HFFc6 (cell line): Measurements from ENCODE around the gene IL32. TPM values are rescaled to one million over a fixed set of nuclear protein-coding genes. Genes with fewer than 3 reads are reported as not detected.

Experiments
- DNase-seq: peaks from one replicate; pipeline ENCODE4 v3.0.0-alpha.2; 2018
- H3K27ac Mint-ChIP-seq: 2 replicates; pipeline ENCODE4 v1.8.0; 2020; ENCODE audit warnings: mild to moderate bottlenecking, mixed read lengths
- H3K27me3 Mint-ChIP-seq: 2 replicates; pipeline ENCODE4 v1.8.0; 2021; ENCODE audit warnings: mild to moderate bottlenecking, moderate library complexity, mixed read lengths; ENCODE audit not compliant: insufficient read depth
- H3K36me3 Mint-ChIP-seq: 2 replicates; pipeline ENCODE4 v1.8.0; 2021; ENCODE audit warnings: low read depth, mixed read lengths
- H3K4me1 Mint-ChIP-seq: 2 replicates; pipeline ENCODE4 v1.8.0; 2020; ENCODE audit warnings: low read depth, mixed read lengths
- H3K4me3 Mint-ChIP-seq: 2 replicates; pipeline ENCODE4 v1.8.0; 2020; ENCODE audit warnings: mild to moderate bottlenecking, moderate library complexity, mixed read lengths
- H3K9me3 Mint-ChIP-seq: 2 replicates; pipeline ENCODE4 v1.8.0; 2020; ENCODE audit warnings: mild to moderate bottlenecking, mixed read lengths
- CTCF ChIP-seq: fragments of 200-600 bp; sonication (generic); IDR thresholded peaks from 2 replicates; pipeline ENCODE4 v1.5.0; 2021; ENCODE audit warnings: antibody characterized with exemption, mild to moderate bottlenecking
- total RNA-seq, 6 experiments: library from RNA; stranded (reverse); fragmentation: NEBNext Ultra II Directional; extraction: Animal tissue kit (Norgen Biotek cat#: 25700); gene quantifications; 2 replicates in 1 of 6; 3 replicates in 5 of 6; pipeline ENCODE4 v1.2.3, GENCODE V29; 2021

IL32 gene
- total RNA-seq, 6 experiments from 2014 or later = 1.00 to 2.3 (median 1.7) TPM

GRCh38 chr16:3112058-3112880 lies 46.8 kb downstream of the IL32 start, which contains the start of gene ZNF205:
Gene ZNF205, plus strand, starts transcription at chr16:3112586. Its CDS starts 845 bp downstream, at chr16:3113431.
- peak; percentile 54 for DNase-seq
- H3K4me3 Mint-ChIP-seq = peak within 1 kb of the TSS; percentile 85
- no peaks in the 10 kb centered on the region for H3K9me3 Mint-ChIP-seq
- H3K27ac Mint-ChIP-seq = peak within 1 kb of the TSS; percentile 49
- H3K4me1 Mint-ChIP-seq = peaks cover 30% of the 10 kb centered on the region
- no peaks in the 10 kb centered on the region for H3K36me3 Mint-ChIP-seq
- TF ChIP-seq CTCF = no peak
- no peaks in the 10 kb centered on the region for H3K27me3 Mint-ChIP-seq

GRCh38 chr16:3112881-3113574 lies 47.6 kb downstream of the IL32 start:
- H3K9me3 Mint-ChIP-seq = no peaks in the 10 kb centered on the region
- no peaks in the 10 kb centered on the region for H3K27me3 Mint-ChIP-seq
- peak overlapping the region; percentile 85 for H3K4me3 Mint-ChIP-seq
- H3K27ac Mint-ChIP-seq = peak overlapping the region; percentile 49
- no peak for DNase-seq
- H3K4me1 Mint-ChIP-seq = peaks cover 27% of the 10 kb centered on the region
- H3K36me3 Mint-ChIP-seq = no peaks in the 10 kb centered on the region
- TF ChIP-seq CTCF = no peak

GRCh38 chr16:3113765-3114479 lies 48.5 kb downstream of the IL32 start:
- no peaks in the 10 kb centered on the region for H3K36me3 Mint-ChIP-seq
- no peak for TF ChIP-seq CTCF
- no peaks in the 10 kb centered on the region for H3K9me3 Mint-ChIP-seq
- no peak overlapping the region; the same call in 1 of the 2 replicates for H3K27ac Mint-ChIP-seq
- DNase-seq = peak; percentile 22
- H3K4me1 Mint-ChIP-seq = peaks cover 27% of the 10 kb centered on the region
- H3K4me3 Mint-ChIP-seq = peak overlapping the region; percentile 85
- no peaks in the 10 kb centered on the region; the same call in 1 of the 2 replicates for H3K27me3 Mint-ChIP-seq

DNA sequence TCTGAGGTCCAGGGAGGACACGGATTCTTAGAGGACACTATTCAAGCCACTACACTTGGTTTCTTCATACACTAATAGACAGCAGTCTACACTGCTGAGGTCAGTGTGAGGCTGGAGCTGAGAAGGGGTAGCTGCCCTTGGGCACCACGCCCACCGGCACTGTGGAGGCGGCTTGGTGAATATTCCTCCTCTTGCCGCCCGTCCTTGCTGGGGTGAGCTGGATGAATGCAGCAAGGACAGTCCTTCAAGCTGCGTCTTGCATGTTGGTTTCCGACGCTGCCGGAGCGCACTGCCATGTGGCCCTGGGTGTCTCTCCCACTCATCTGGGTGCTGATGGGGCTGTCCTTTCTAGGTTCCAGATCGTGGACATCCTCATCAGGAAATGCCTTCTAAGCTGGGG lies 49.6 kb downstream of the IL32 start:
- Mint-ChIP-seq H3K4me1 (peaks cover 27% of the 10 kb centered on the region), H3K27me3 (no peaks in the 10 kb centered on the region; the same call in 1 of the 2 replicates), H3K27ac (no peak overlapping the region), H3K9me3 (no peaks in the 10 kb centered on the region), H3K4me3 (peak overlapping the region; percentile 35; the same call in 1 of the 2 replicates), H3K36me3 (no peaks in the 10 kb centered on the region)
- no peak for DNase-seq
- no peak for TF ChIP-seq CTCF

GRCh38 chr16:3115561-3115960 lies 50.1 kb downstream of the IL32 start:
- Mint-ChIP-seq H3K4me3 (no peak overlapping the region), H3K36me3 (no peaks in the 10 kb centered on the region), H3K4me1 (peaks cover 27% of the 10 kb centered on the region), H3K27ac (no peak overlapping the region), H3K27me3 (no peaks in the 10 kb centered on the region; the same call in 1 of the 2 replicates), H3K9me3 (no peaks in the 10 kb centered on the region)
- DNase-seq = no peak
- peak; percentile 30 for TF ChIP-seq CTCF
